OCI-LY7 (cell line): ENCODE results near the gene EVX1. TPM values are rescaled to one million over a fixed set of nuclear protein-coding genes. Genes with fewer than 3 reads are reported as not detected.

Experiments used
- BruUV-seq: library from RNA; stranded (reverse); fragments of 400-500 nt; replicated peaks from 2 replicates; lab custom pipeline; 2021; lab: Mats Ljungman, UMichigan
- CTCF ChIA-PET: fragments of 300-600 bp; sonication (Branson Sonifier 250); formaldehyde crosslinking; loops from one replicate; lab custom pipeline; 2022; ENCODE audit warnings: antibody characterized with exemption; ENCODE audit not compliant: unreplicated experiment; lab: Charles Lee
- POLR2A ChIA-PET: fragments of 300-600 bp; sonication (Branson Sonifier 250); formaldehyde crosslinking; loops from one replicate; lab custom pipeline; 2022; ENCODE audit warnings: antibody characterized with exemption; lab: Charles Lee
- DNase-seq: peaks from one replicate; pipeline ENCODE4 v3.0.0-alpha.2; 2015; ENCODE audit warnings: low spot score
- H2AFZ ChIP-seq: fragments of 200-600 bp; sonication (generic), shearing (Covaris generic); 2 replicates; pipeline ENCODE4 v1.6.1; 2014; ENCODE audit warnings: mild to moderate bottlenecking, antibody characterized with exemption, low read length, moderate library complexity
- H3K27ac ChIP-seq: fragments of 200-600 bp; sonication (generic); 2 replicates; pipeline ENCODE4 v1.5.1; 2014; ENCODE audit warnings: mixed run types, low read depth, mild to moderate bottlenecking, moderate library complexity, low read length, inconsistent platforms; ENCODE audit not compliant: poor library complexity, severe bottlenecking
- H3K36me3 ChIP-seq: fragments of 200-600 bp; sonication (generic); 2 replicates; pipeline ENCODE4 v1.6.1; 2014; ENCODE audit warnings: mild to moderate bottlenecking, antibody characterized with exemption, low read length, moderate library complexity, mixed read lengths; ENCODE audit not compliant: insufficient read depth
- H3K4me1 ChIP-seq: fragments of 200-600 bp; sonication (generic); 2 replicates; pipeline ENCODE4 v1.5.1; 2014; ENCODE audit warnings: mild to moderate bottlenecking, low read length; ENCODE audit not compliant: insufficient read depth, poor library complexity, severe bottlenecking
- H3K4me2 ChIP-seq: fragments of 200-600 bp; sonication (generic); 2 replicates; pipeline ENCODE4 v1.6.1; 2014; ENCODE audit warnings: mild to moderate bottlenecking, low read length
- H3K4me3 ChIP-seq: fragments of 200-600 bp; sonication (generic); 2 replicates; pipeline ENCODE4 v1.5.1; 2014; ENCODE audit warnings: mild to moderate bottlenecking, low read depth, low read length; ENCODE audit not compliant: poor library complexity, severe bottlenecking
- H3K79me2 ChIP-seq: fragments of 200-600 bp; sonication (generic); 2 replicates; pipeline ENCODE4 v1.6.1; 2016; ENCODE audit warnings: low read depth, mild to moderate bottlenecking, low read length, moderate library complexity, mixed read lengths; ENCODE audit not compliant: insufficient read depth
- H3K9me2 ChIP-seq: fragments of 200-600 bp; sonication (generic); 2 replicates; pipeline ENCODE4 v1.6.1; 2016; ENCODE audit warnings: mild to moderate bottlenecking, low read length, mixed read lengths; ENCODE audit not compliant: insufficient read depth
- H3K9me3 ChIP-seq: fragments of 200-600 bp; sonication (generic); 2 replicates; pipeline ENCODE4 v1.6.1; 2014; ENCODE audit warnings: mild to moderate bottlenecking, mixed run types, low read length, mixed read lengths
- H4K20me1 ChIP-seq: fragments of 200-600 bp; sonication (generic); 2 replicates; pipeline ENCODE4 v1.6.1; 2014; ENCODE audit warnings: mild to moderate bottlenecking, antibody characterized with exemption, low read length, moderate library complexity, mixed read lengths; ENCODE audit not compliant: insufficient read depth
- CTCF ChIP-seq: fragments of 200-600 bp; sonication (generic); conservative IDR thresholded peaks from 2 replicates; pipeline ENCODE4 v1.5.1; 2014; ENCODE audit warnings: mild to moderate bottlenecking, antibody characterized with exemption, low read length, moderate library complexity, mixed read lengths
- EZH2phosphoT487 ChIP-seq: fragments of 200-600 bp; sonication (generic); IDR thresholded peaks from 2 replicates; pipeline ENCODE4 v1.6.1; 2018; ENCODE audit warnings: low read depth, borderline replicate concordance, mild to moderate bottlenecking, mixed run types, antibody characterized with exemption, low read length, moderate library complexity, mixed read lengths
- intact Hi-C: fragments of 100-400 bp; cut with micrococcal nuclease; formaldehyde crosslinking; loops from one replicate; pipeline ENCODE4 v1.10.0; 2022; ENCODE audit not compliant: unreplicated experiment
- total RNA-seq, 2 experiments: library from RNA; depleted of rRNA in 1 of 2; stranded (reverse); fragments of >200 nt in 1 of 2; shearing (Covaris generic) in 1 of 2; gene quantifications; 2 replicates each; pipeline ENCODE4 v1.2.3, GENCODE V29; 2014 to 2022

EVX1 gene
- total RNA-seq, 2 experiments from 2014 or later = not detected

- ChIA-PET CTCF (no interaction called here), POLR2A (interaction anchor here (0.7 kb wide), 1 partner anchor 160 kb away, joined by 3 read pairs; no protein-coding TSS in a partner anchor)
- Histone ChIP-seq H2AFZ (no peak overlapping the region), H3K36me3 (no peaks in the 10 kb centered on the region), H3K4me1 (no peaks in the 10 kb centered on the region), H3K4me3 (no peak overlapping the region), H3K27ac (no peak overlapping the region), H3K9me2 (no peaks in the 10 kb centered on the region), H3K9me3 (no peaks in the 10 kb centered on the region), H3K4me2 (no peak overlapping the region), H4K20me1 (no peaks in the 10 kb centered on the region), H3K79me2 (no peaks in the 10 kb centered on the region)
- no TSS peak for BruUV-seq
- DNase-seq = no peak
- intact Hi-C loops = no loop called here
- TF ChIP-seq CTCF = no peak
Measured at GRCh38 chr7:27262121-27262520, 19.5 kb downstream of the EVX1 start.

- no peaks in the 10 kb centered on the region for H3K4me1 ChIP-seq
- no peaks in the 10 kb centered on the region for H3K9me2 ChIP-seq
- ChIA-PET POLR2A (interaction anchor here (0.7 kb wide), 1 partner anchor 812 kb away, joined by 3 read pairs; no protein-coding TSS in a partner anchor), CTCF (no interaction called here)
- H3K9me3 ChIP-seq = no peaks in the 10 kb centered on the region
- no peak for DNase-seq
- H4K20me1 ChIP-seq = no peaks in the 10 kb centered on the region
- H2AFZ ChIP-seq = no peak overlapping the region
- H3K36me3 ChIP-seq = no peaks in the 10 kb centered on the region
- TF ChIP-seq CTCF (no peak), EZH2phosphoT487 (no peak)
- intact Hi-C loops = no loop called here
- H3K79me2 ChIP-seq = no peaks in the 10 kb centered on the region
- BruUV-seq = no TSS peak
- H3K4me3 ChIP-seq = no peak overlapping the region
- H3K4me2 ChIP-seq = no peak overlapping the region
- H3K27ac ChIP-seq = no peak overlapping the region
Measured at GRCh38 chr7:27263781-27264180, 21.2 kb downstream of the EVX1 start.

GRCh38 chr7:27269455-27269854, 26.9 kb downstream of the EVX1 start:
- POLR2A ChIA-PET = no interaction called here
- BruUV-seq = no TSS peak

More at GRCh38 chr7:27269455-27269854, 26.9 kb downstream of the EVX1 start:
- Histone ChIP-seq H3K36me3 (no peaks in the 10 kb centered on the region), H3K9me3 (peaks cover 9% of the 10 kb centered on the region; the same call in 1 of the 2 replicates), H2AFZ (no peak overlapping the region), H3K4me1 (no peaks in the 10 kb centered on the region), H3K27ac (no peak overlapping the region), H3K79me2 (no peaks in the 10 kb centered on the region), H3K4me3 (no peak overlapping the region), H3K9me2 (no peaks in the 10 kb centered on the region), H4K20me1 (no peaks in the 10 kb centered on the region), H3K4me2 (no peak overlapping the region)
- intact Hi-C loops = no loop called here
- TF ChIP-seq EZH2phosphoT487 (no peak), CTCF (no peak)
- CTCF ChIA-PET = no interaction called here
- DNase-seq = no peak
